H1 (cell line): ENCODE measurements around the gene PCED1B. TPM values are rescaled to one million over a fixed set of nuclear protein-coding genes. Genes with fewer than 3 reads are reported as not detected.

Experiments used
- NANOG ChIP-seq: IDR thresholded peaks from 2 replicates; pipeline ENCODE4 v1.6.1; 2011; ENCODE audit warnings: low read length, low read depth, mild to moderate bottlenecking, inconsistent platforms; ENCODE audit not compliant: insufficient read depth, poor library complexity, severe bottlenecking
- SIRT6 ChIP-seq: IDR thresholded peaks from one replicate; pipeline ENCODE4 v1.7.1; 2012; ENCODE audit warnings: low read length, inconsistent platforms
- SP1 ChIP-seq: IDR thresholded peaks from 2 replicates; pipeline ENCODE4 v1.6.1; 2011; ENCODE audit warnings: low read depth, low read length
- SP2 ChIP-seq: IDR thresholded peaks from 2 replicates; pipeline ENCODE4 v1.6.1; 2012; ENCODE audit warnings: mild to moderate bottlenecking, low read length, inconsistent platforms
- SP4 ChIP-seq: IDR thresholded peaks from 2 replicates; pipeline ENCODE4 v1.6.1; 2012; ENCODE audit warnings: low read length, inconsistent platforms
- polyA plus RNA-seq, 7 experiments: library from polyadenylated mRNA; depleted of rRNA in 3 of 7; stranded (reverse) in 5 of 7; unstranded in 2 of 7; fragments of >200 nt in 5 of 7; fragments of 200-250 nt in 2 of 7; gene quantifications; 1 replicate in 5 of 7; 2 replicates in 1 of 7; 4 replicates in 1 of 7; pipeline versions ENCODE4 v1.2.1 to v1.2.3, GENCODE V29; 2011 to 2013; ENCODE audit warnings: missing spikeins in 2 of 7, mixed read lengths in 2 of 7
- total RNA-seq: library from RNA; stranded (reverse); fragmentation: NEBNext Ultra II Directional; extraction: Animal tissue kit (Norgen Biotek cat#: 25700); gene quantifications from 2 replicates; pipeline ENCODE4 v1.2.1, GENCODE V29; 2021
- TF ChIP-seq, protein P1 (sequence below): fragments of 300-600 bp; sonication (generic); IDR thresholded peaks from 2 replicates; pipeline ENCODE4 v1.7.1; 2012; ENCODE audit warnings: low read length, moderate library complexity, mild to moderate bottlenecking, inconsistent platforms; ENCODE audit not compliant: insufficient replicate concordance

PCED1B gene
- total and polyA plus RNA-seq, 2 of the 8 experiments (the other 6 are each of a cell fraction or from before 2014, with no cell fraction given) = 4.7 to 5.4 TPM

DNA sequence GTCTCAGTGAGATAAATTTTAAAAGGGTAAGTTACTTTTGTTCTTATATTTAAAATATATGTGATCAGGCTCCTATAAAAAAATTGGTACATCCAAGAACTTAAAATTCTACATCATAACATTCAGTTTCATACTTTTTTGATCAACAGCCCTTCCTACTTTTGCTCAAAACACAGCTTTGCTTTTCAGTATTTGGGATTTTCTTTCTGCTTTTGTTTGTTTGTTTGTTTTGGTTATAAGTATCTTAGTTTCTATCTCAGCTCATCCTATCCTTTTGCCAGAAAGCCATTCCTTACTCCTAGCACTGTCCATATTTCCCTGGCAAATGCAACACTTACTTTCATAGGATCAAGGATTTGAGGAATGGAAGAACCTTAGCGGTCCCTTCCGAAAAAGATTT, 4.7 kb upstream of the PCED1B start (continued):
- TF ChIP-seq, protein P1, sequence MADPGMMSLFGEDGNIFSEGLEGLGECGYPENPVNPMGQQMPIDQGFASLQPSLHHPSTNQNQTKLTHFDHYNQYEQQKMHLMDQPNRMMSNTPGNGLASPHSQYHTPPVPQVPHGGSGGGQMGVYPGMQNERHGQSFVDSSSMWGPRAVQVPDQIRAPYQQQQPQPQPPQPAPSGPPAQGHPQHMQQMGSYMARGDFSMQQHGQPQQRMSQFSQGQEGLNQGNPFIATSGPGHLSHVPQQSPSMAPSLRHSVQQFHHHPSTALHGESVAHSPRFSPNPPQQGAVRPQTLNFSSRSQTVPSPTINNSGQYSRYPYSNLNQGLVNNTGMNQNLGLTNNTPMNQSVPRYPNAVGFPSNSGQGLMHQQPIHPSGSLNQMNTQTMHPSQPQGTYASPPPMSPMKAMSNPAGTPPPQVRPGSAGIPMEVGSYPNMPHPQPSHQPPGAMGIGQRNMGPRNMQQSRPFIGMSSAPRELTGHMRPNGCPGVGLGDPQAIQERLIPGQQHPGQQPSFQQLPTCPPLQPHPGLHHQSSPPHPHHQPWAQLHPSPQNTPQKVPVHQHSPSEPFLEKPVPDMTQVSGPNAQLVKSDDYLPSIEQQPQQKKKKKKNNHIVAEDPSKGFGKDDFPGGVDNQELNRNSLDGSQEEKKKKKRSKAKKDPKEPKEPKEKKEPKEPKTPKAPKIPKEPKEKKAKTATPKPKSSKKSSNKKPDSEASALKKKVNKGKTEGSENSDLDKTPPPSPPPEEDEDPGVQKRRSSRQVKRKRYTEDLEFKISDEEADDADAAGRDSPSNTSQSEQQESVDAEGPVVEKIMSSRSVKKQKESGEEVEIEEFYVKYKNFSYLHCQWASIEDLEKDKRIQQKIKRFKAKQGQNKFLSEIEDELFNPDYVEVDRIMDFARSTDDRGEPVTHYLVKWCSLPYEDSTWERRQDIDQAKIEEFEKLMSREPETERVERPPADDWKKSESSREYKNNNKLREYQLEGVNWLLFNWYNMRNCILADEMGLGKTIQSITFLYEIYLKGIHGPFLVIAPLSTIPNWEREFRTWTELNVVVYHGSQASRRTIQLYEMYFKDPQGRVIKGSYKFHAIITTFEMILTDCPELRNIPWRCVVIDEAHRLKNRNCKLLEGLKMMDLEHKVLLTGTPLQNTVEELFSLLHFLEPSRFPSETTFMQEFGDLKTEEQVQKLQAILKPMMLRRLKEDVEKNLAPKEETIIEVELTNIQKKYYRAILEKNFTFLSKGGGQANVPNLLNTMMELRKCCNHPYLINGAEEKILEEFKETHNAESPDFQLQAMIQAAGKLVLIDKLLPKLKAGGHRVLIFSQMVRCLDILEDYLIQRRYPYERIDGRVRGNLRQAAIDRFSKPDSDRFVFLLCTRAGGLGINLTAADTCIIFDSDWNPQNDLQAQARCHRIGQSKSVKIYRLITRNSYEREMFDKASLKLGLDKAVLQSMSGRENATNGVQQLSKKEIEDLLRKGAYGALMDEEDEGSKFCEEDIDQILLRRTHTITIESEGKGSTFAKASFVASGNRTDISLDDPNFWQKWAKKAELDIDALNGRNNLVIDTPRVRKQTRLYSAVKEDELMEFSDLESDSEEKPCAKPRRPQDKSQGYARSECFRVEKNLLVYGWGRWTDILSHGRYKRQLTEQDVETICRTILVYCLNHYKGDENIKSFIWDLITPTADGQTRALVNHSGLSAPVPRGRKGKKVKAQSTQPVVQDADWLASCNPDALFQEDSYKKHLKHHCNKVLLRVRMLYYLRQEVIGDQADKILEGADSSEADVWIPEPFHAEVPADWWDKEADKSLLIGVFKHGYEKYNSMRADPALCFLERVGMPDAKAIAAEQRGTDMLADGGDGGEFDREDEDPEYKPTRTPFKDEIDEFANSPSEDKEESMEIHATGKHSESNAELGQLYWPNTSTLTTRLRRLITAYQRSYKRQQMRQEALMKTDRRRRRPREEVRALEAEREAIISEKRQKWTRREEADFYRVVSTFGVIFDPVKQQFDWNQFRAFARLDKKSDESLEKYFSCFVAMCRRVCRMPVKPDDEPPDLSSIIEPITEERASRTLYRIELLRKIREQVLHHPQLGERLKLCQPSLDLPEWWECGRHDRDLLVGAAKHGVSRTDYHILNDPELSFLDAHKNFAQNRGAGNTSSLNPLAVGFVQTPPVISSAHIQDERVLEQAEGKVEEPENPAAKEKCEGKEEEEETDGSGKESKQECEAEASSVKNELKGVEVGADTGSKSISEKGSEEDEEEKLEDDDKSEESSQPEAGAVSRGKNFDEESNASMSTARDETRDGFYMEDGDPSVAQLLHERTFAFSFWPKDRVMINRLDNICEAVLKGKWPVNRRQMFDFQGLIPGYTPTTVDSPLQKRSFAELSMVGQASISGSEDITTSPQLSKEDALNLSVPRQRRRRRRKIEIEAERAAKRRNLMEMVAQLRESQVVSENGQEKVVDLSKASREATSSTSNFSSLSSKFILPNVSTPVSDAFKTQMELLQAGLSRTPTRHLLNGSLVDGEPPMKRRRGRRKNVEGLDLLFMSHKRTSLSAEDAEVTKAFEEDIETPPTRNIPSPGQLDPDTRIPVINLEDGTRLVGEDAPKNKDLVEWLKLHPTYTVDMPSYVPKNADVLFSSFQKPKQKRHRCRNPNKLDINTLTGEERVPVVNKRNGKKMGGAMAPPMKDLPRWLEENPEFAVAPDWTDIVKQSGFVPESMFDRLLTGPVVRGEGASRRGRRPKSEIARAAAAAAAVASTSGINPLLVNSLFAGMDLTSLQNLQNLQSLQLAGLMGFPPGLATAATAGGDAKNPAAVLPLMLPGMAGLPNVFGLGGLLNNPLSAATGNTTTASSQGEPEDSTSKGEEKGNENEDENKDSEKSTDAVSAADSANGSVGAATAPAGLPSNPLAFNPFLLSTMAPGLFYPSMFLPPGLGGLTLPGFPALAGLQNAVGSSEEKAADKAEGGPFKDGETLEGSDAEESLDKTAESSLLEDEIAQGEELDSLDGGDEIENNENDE = no peak
- TF ChIP-seq SP2 = no peak
- TF ChIP-seq SIRT6 = no peak
- no peak for TF ChIP-seq NANOG
- no peak for TF ChIP-seq SP4
- TF ChIP-seq SP1 = no peak
